H1 (cell line): ENCODE results near the gene LOXL1. TPM values are rescaled to one million over a fixed set of nuclear protein-coding genes. Genes with fewer than 3 reads are reported as not detected.

Experiments used
- CEBPB ChIP-seq: IDR thresholded peaks from 2 replicates; pipeline ENCODE4 v1.6.1; 2012; ENCODE audit warnings: low read depth, low read length
- polyA plus RNA-seq, 7 experiments: library from polyadenylated mRNA; depleted of rRNA in 3 of 7; stranded (reverse) in 5 of 7; unstranded in 2 of 7; fragments of >200 nt in 5 of 7; fragments of 200-250 nt in 2 of 7; gene quantifications; 1 replicate in 5 of 7; 2 replicates in 1 of 7; 4 replicates in 1 of 7; pipeline versions ENCODE4 v1.2.1 to v1.2.3, GENCODE V29; 2011 to 2013; ENCODE audit warnings: missing spikeins in 2 of 7, mixed read lengths in 2 of 7
- total RNA-seq: library from RNA; stranded (reverse); fragmentation: NEBNext Ultra II Directional; extraction: Animal tissue kit (Norgen Biotek cat#: 25700); gene quantifications from 2 replicates; pipeline ENCODE4 v1.2.1, GENCODE V29; 2021
- TF ChIP-seq, protein P1 (sequence below): fragments of 300-600 bp; sonication (generic); IDR thresholded peaks from 2 replicates; pipeline ENCODE4 v1.7.1; 2012; ENCODE audit warnings: low read length, moderate library complexity, mild to moderate bottlenecking, inconsistent platforms; ENCODE audit not compliant: insufficient replicate concordance

LOXL1 gene
- total and polyA plus RNA-seq, 2 of the 8 experiments (the other 6 are each of a cell fraction or from before 2014, with no cell fraction given), result 8.1 to 14.4 TPM

DNA sequence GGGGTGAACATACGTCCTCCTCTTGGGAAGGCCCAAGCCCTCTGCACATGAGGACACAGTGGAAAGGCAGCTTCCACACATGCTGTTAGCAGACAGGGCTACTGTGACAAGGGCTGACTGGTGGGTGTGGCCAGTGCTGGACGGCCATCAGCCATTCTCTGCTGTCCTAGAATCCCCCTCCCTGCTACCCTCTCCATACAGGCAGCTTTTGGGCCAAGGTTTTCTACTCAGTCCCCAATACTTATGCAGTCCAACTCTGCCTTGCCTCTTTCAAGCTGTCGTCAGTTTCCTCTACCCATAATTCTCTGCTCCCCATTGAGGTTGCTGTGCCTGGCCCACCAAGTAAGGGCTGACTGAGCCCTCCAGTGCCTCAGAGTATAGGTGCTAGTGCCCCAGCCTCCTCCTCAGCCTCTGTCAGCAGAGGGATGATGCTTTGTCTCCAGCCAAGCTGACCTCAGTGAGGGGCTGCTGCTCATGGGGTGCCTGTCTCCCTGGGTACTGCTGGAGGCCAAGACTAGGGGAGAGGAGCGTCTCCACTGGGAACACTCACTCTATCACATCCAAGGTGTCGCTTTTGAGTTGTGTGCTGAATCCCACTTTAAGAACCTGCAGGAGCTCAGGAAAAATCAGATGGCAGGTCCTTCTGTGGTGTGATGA is 2.8 kb downstream of the LOXL1 start (continued):
- TF ChIP-seq, protein P1, sequence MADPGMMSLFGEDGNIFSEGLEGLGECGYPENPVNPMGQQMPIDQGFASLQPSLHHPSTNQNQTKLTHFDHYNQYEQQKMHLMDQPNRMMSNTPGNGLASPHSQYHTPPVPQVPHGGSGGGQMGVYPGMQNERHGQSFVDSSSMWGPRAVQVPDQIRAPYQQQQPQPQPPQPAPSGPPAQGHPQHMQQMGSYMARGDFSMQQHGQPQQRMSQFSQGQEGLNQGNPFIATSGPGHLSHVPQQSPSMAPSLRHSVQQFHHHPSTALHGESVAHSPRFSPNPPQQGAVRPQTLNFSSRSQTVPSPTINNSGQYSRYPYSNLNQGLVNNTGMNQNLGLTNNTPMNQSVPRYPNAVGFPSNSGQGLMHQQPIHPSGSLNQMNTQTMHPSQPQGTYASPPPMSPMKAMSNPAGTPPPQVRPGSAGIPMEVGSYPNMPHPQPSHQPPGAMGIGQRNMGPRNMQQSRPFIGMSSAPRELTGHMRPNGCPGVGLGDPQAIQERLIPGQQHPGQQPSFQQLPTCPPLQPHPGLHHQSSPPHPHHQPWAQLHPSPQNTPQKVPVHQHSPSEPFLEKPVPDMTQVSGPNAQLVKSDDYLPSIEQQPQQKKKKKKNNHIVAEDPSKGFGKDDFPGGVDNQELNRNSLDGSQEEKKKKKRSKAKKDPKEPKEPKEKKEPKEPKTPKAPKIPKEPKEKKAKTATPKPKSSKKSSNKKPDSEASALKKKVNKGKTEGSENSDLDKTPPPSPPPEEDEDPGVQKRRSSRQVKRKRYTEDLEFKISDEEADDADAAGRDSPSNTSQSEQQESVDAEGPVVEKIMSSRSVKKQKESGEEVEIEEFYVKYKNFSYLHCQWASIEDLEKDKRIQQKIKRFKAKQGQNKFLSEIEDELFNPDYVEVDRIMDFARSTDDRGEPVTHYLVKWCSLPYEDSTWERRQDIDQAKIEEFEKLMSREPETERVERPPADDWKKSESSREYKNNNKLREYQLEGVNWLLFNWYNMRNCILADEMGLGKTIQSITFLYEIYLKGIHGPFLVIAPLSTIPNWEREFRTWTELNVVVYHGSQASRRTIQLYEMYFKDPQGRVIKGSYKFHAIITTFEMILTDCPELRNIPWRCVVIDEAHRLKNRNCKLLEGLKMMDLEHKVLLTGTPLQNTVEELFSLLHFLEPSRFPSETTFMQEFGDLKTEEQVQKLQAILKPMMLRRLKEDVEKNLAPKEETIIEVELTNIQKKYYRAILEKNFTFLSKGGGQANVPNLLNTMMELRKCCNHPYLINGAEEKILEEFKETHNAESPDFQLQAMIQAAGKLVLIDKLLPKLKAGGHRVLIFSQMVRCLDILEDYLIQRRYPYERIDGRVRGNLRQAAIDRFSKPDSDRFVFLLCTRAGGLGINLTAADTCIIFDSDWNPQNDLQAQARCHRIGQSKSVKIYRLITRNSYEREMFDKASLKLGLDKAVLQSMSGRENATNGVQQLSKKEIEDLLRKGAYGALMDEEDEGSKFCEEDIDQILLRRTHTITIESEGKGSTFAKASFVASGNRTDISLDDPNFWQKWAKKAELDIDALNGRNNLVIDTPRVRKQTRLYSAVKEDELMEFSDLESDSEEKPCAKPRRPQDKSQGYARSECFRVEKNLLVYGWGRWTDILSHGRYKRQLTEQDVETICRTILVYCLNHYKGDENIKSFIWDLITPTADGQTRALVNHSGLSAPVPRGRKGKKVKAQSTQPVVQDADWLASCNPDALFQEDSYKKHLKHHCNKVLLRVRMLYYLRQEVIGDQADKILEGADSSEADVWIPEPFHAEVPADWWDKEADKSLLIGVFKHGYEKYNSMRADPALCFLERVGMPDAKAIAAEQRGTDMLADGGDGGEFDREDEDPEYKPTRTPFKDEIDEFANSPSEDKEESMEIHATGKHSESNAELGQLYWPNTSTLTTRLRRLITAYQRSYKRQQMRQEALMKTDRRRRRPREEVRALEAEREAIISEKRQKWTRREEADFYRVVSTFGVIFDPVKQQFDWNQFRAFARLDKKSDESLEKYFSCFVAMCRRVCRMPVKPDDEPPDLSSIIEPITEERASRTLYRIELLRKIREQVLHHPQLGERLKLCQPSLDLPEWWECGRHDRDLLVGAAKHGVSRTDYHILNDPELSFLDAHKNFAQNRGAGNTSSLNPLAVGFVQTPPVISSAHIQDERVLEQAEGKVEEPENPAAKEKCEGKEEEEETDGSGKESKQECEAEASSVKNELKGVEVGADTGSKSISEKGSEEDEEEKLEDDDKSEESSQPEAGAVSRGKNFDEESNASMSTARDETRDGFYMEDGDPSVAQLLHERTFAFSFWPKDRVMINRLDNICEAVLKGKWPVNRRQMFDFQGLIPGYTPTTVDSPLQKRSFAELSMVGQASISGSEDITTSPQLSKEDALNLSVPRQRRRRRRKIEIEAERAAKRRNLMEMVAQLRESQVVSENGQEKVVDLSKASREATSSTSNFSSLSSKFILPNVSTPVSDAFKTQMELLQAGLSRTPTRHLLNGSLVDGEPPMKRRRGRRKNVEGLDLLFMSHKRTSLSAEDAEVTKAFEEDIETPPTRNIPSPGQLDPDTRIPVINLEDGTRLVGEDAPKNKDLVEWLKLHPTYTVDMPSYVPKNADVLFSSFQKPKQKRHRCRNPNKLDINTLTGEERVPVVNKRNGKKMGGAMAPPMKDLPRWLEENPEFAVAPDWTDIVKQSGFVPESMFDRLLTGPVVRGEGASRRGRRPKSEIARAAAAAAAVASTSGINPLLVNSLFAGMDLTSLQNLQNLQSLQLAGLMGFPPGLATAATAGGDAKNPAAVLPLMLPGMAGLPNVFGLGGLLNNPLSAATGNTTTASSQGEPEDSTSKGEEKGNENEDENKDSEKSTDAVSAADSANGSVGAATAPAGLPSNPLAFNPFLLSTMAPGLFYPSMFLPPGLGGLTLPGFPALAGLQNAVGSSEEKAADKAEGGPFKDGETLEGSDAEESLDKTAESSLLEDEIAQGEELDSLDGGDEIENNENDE, result no peak
- no peak for TF ChIP-seq CEBPB
